Smooth muscle cell (in vitro differentiated cells): ENCODE measurements around the gene ZNF521. TPM values are rescaled to one million over a fixed set of nuclear protein-coding genes. Genes with fewer than 3 reads are reported as not detected.
A peak's percentile ranks its signal among the peaks of the same experiment; 100 is the strongest.

Source experiments
- DNase-seq: peaks from one replicate; lab custom pipeline; 2025; ENCODE audit not compliant: unreplicated experiment; lab: John Stamatoyannopoulos, UW
- H2AFZ ChIP-seq: fragments of 200-600 bp; sonication (generic); 2 replicates; pipeline ENCODE4 v1.6.0; 2016; ENCODE audit warnings: antibody characterized with exemption, low read depth, mild to moderate bottlenecking
- H3F3A ChIP-seq: fragments of 200-600 bp; sonication (generic); 2 replicates; pipeline ENCODE4 v1.6.0; 2017; ENCODE audit warnings: antibody characterized with exemption, low read depth
- H3K27ac ChIP-seq: fragments of 200-600 bp; sonication (generic); 2 replicates; pipeline ENCODE4 v1.5.1; 2016; ENCODE audit warnings: low read depth, mild to moderate bottlenecking
- H3K27me3 ChIP-seq: fragments of 200-600 bp; sonication (generic); 2 replicates; pipeline ENCODE4 v1.6.1; 2016; ENCODE audit warnings: low read depth, mild to moderate bottlenecking
- H3K36me3 ChIP-seq: fragments of 200-600 bp; sonication (generic); 2 replicates; pipeline ENCODE4 v1.5.1; 2016; ENCODE audit warnings: low read depth
- H3K4me1 ChIP-seq: fragments of 200-600 bp; sonication (generic); 2 replicates; pipeline ENCODE4 v1.5.1; 2016; ENCODE audit warnings: low read depth
- H3K4me2 ChIP-seq: fragments of 200-600 bp; sonication (generic); 2 replicates; pipeline ENCODE4 v1.6.0; 2016; ENCODE audit warnings: mild to moderate bottlenecking
- H3K4me3 ChIP-seq: fragments of 200-600 bp; sonication (generic); 2 replicates; pipeline ENCODE4 v1.5.1; 2016; ENCODE audit warnings: mild to moderate bottlenecking
- H3K79me2 ChIP-seq: fragments of 200-600 bp; sonication (generic); 2 replicates; pipeline ENCODE4 v1.6.0; 2016; ENCODE audit warnings: low read depth, mild to moderate bottlenecking
- H3K9ac ChIP-seq: fragments of 200-600 bp; sonication (generic); 2 replicates; pipeline ENCODE4 v1.6.0; 2016; ENCODE audit warnings: low read depth
- H3K9me3 ChIP-seq: fragments of 200-600 bp; sonication (generic); replicated peaks from 2 replicates; pipeline ENCODE4 v1.5.1; 2016; ENCODE audit warnings: low read depth
- H4K20me1 ChIP-seq: fragments of 200-600 bp; sonication (generic); 2 replicates; pipeline ENCODE4 v1.6.0; 2016; ENCODE audit warnings: low read depth
- WGBS: methylation state at CpG from one replicate; pipeline ENCODE4 v1.1.7; 2016; ENCODE audit warnings: low lambda C conversion rate; 5-methylcytosine and 5-hydroxymethylcytosine counted together
- polyA plus RNA-seq: library from polyadenylated mRNA; unstranded; fragments of >200 nt; fragmentation: Nextera tagmentation; extraction: Ambion mirVana; gene quantifications from 2 replicates; pipeline ENCODE4 v1.2.1, GENCODE V29; 2016
- total RNA-seq: library from RNA; depleted of rRNA; stranded (reverse); fragments of >200 nt; gene quantifications from 2 replicates; pipeline ENCODE4 v1.2.3, GENCODE V29; 2014
- TF ChIP-seq, protein P1 (sequence below): fragments of 200-600 bp; sonication (generic); IDR thresholded peaks from 2 replicates; pipeline ENCODE4 v1.5.1; 2017; ENCODE audit warnings: borderline replicate concordance, mild to moderate bottlenecking, antibody characterized with exemption; ENCODE audit not compliant: insufficient read depth, poor library complexity, severe bottlenecking

The ZNF521 gene
- total and polyA plus RNA-seq, 2 experiments from 2014 or later, result 19.9 to 36.4 TPM

DNA sequence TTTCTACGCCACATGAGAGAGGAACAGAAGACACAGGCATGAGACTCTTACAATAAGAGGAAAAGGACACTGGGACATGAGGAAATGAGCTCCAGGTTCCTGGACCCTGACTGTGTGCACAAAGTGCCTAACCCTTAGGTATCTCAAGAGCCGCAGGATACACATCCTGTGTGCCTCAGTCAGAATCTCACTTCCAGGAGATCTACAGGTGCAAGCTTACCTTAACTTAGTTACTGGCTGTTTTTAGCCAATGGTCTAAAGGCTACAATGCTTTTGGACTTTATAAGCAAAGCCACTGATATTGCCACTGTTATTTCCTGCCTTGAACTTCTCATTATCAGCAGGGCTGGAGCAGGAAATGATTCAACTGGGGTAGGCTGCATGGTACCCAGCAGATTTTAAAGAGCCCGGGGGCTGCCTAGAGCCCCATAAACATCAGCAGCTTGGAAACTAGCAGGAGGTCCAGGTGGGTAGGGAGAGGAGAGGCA is 254.4 kb downstream of the ZNF521 start:
- no peaks in the 10 kb centered on the region for H3K79me2 ChIP-seq
- H3K4me1 ChIP-seq, result peaks cover 27% of the 10 kb centered on the region
- H3K4me2 ChIP-seq, result peak overlapping the region; percentile 72
- no peaks in the 10 kb centered on the region for H3K27me3 ChIP-seq
- peak overlapping the region; percentile 72 for H3K27ac ChIP-seq
- no peak overlapping the region for H2AFZ ChIP-seq
- no peaks in the 10 kb centered on the region for H3K9me3 ChIP-seq
- no peaks in the 10 kb centered on the region for H3K36me3 ChIP-seq
- no peak overlapping the region for H3K4me3 ChIP-seq
- 59% methylated on average over 3 of the region's 3 CpGs for WGBS
- H4K20me1 ChIP-seq, result peaks cover 10% of the 10 kb centered on the region
- no peak overlapping the region for H3K9ac ChIP-seq
- DNase-seq, result no peak
- TF ChIP-seq, protein P1, sequence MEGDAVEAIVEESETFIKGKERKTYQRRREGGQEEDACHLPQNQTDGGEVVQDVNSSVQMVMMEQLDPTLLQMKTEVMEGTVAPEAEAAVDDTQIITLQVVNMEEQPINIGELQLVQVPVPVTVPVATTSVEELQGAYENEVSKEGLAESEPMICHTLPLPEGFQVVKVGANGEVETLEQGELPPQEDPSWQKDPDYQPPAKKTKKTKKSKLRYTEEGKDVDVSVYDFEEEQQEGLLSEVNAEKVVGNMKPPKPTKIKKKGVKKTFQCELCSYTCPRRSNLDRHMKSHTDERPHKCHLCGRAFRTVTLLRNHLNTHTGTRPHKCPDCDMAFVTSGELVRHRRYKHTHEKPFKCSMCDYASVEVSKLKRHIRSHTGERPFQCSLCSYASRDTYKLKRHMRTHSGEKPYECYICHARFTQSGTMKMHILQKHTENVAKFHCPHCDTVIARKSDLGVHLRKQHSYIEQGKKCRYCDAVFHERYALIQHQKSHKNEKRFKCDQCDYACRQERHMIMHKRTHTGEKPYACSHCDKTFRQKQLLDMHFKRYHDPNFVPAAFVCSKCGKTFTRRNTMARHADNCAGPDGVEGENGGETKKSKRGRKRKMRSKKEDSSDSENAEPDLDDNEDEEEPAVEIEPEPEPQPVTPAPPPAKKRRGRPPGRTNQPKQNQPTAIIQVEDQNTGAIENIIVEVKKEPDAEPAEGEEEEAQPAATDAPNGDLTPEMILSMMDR, result no peak
- H3F3A ChIP-seq, result no peaks in the 10 kb centered on the region

DNA sequence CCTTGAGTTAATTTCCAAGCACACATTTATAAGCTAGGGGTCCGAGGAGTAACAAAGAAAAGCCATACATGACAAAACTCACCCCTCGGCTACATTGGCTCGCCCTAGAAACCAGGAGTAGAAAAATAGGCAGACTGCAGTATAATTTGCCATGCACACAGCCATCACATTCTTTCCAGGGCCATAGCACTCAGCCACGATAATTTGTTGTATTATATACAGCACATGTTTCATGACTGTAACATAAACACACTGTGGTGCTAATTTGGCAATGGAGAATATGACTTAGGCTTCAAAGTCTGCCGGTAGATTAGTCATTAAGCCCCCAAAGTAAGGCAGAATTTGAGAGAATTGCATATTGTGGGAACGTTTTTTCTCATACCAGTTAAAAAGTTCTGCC is 254.9 kb downstream of the ZNF521 start:
- Histone ChIP-seq H3F3A (no peaks in the 10 kb centered on the region), H3K4me1 (peaks cover 27% of the 10 kb centered on the region), H3K4me3 (no peak overlapping the region), H3K9me3 (no peaks in the 10 kb centered on the region), H3K4me2 (peak overlapping the region; percentile 72), H3K27me3 (no peaks in the 10 kb centered on the region), H3K36me3 (no peaks in the 10 kb centered on the region), H2AFZ (no peak overlapping the region), H3K27ac (peak overlapping the region; percentile 72), H3K9ac (no peak overlapping the region), H4K20me1 (peaks cover 10% of the 10 kb centered on the region), H3K79me2 (no peaks in the 10 kb centered on the region)
- DNase-seq, result no peak
- TF ChIP-seq, protein P1, result no peak
- 43% methylated on average over 6 of the region's 6 CpGs for WGBS

DNA sequence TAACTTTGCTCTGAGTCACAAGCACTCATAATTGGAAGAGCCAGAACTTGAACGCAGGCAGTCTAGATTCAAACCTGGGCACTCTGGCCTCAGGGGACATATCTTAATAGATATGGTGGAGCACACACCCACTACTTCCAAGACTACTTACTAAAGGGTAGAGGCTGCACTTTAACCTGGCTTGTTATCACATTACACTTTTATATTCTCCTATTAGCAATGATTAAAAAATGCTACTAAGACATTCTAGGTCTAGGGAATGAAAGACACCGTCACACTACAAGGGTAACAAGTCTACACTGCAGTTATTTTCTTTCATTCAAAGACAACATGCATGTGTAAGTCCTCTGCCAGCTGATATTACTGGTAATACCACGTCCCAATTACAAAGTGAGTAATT is 258.8 kb downstream of the ZNF521 start:
- Histone ChIP-seq H3F3A (no peaks in the 10 kb centered on the region), H3K4me3 (no peak overlapping the region), H3K36me3 (no peaks in the 10 kb centered on the region), H4K20me1 (peaks cover 2% of the 10 kb centered on the region), H2AFZ (no peak overlapping the region), H3K79me2 (no peaks in the 10 kb centered on the region), H3K27ac (no peak overlapping the region), H3K9ac (no peak overlapping the region), H3K4me1 (peaks cover 14% of the 10 kb centered on the region), H3K9me3 (no peaks in the 10 kb centered on the region), H3K27me3 (no peaks in the 10 kb centered on the region), H3K4me2 (peak overlapping the region; percentile 3)
- no peak for DNase-seq
- WGBS, result 42% methylated on average over 3 of the region's 3 CpGs
- TF ChIP-seq, protein P1, result no peak

DNA sequence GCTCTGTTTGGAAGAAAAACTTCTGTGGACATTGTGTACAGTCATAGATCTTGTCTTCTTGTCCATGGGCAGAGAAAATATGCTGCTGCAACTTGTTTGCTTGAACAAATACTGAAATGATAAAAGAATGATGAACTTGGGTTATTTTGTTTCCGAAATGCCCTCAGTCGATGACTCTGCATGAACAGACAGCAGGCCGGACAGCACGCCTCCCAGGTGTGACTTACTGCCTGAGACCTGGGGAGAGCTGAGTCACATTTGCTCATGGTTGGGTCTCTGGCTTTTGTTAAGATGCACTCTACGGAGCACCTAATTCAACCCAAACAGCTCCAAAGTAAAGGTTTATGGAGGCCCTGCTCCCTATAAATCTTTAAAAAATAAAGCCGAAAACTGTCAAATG is 262.5 kb downstream of the ZNF521 start:
- H4K20me1 ChIP-seq, result peaks cover 2% of the 10 kb centered on the region
- no peak overlapping the region for H3K4me3 ChIP-seq
- WGBS, result 82% methylated on average over 6 of the region's 6 CpGs
- H3K4me2 ChIP-seq, result peak overlapping the region; percentile 5
- no peak for DNase-seq
- no peaks in the 10 kb centered on the region for H3K27me3 ChIP-seq
- H3K4me1 ChIP-seq, result no peaks in the 10 kb centered on the region
- H2AFZ ChIP-seq, result no peak overlapping the region
- H3K79me2 ChIP-seq, result no peaks in the 10 kb centered on the region
- no peaks in the 10 kb centered on the region for H3K9me3 ChIP-seq
- H3K36me3 ChIP-seq, result no peaks in the 10 kb centered on the region
- peak overlapping the region; percentile 34 for H3K27ac ChIP-seq
- TF ChIP-seq, protein P1, result no peak
- H3F3A ChIP-seq, result no peaks in the 10 kb centered on the region
- H3K9ac ChIP-seq, result no peak overlapping the region
